Ishikawa (cell line): Measurements from ENCODE around the gene OR2C3.

Experiments used
- CEBPB ChIP-seq: IDR thresholded peaks from 2 replicates; pipeline ENCODE4 v1.6.1; 2012
- CREB1 ChIP-seq: IDR thresholded peaks from 2 replicates; pipeline ENCODE4 v1.6.1; 2012; ENCODE audit warnings: low read depth
- EP300 ChIP-seq: IDR thresholded peaks from 2 replicates; pipeline ENCODE4 v1.6.1; 2012; ENCODE audit warnings: borderline replicate concordance
- NFIC ChIP-seq: IDR thresholded peaks from 2 replicates; pipeline ENCODE4 v1.6.1; 2012
- RAD21 ChIP-seq: IDR thresholded peaks from 2 replicates; pipeline ENCODE4 v1.6.1; 2012; ENCODE audit warnings: low read depth
- TAF1 ChIP-seq: IDR thresholded peaks from 2 replicates; pipeline ENCODE4 v1.6.1; 2012; ENCODE audit warnings: low read depth, mild to moderate bottlenecking
- TCF12 ChIP-seq: IDR thresholded peaks from 2 replicates; pipeline ENCODE4 v1.6.1; 2012; ENCODE audit warnings: low read depth
- TEAD4 ChIP-seq: IDR thresholded peaks from 2 replicates; pipeline ENCODE4 v1.6.1; 2012
- USF1 ChIP-seq: IDR thresholded peaks from 2 replicates; pipeline ENCODE4 v1.6.1; 2012
- YY1 ChIP-seq: IDR thresholded peaks from 2 replicates; pipeline ENCODE4 v1.6.1; 2012; ENCODE audit warnings: low read depth
- ZBTB7A ChIP-seq: IDR thresholded peaks from 2 replicates; pipeline ENCODE4 v1.6.1; 2012; ENCODE audit warnings: low read depth
- TF ChIP-seq, protein P1 (sequence below): IDR thresholded peaks from 2 replicates; pipeline ENCODE4 v1.6.1; 2012
- TF ChIP-seq, protein P2 (sequence below): IDR thresholded peaks from 2 replicates; pipeline ENCODE4 v1.6.1; 2012; ENCODE audit warnings: low read depth, mild to moderate bottlenecking

- no peak for TF ChIP-seq EP300
- TF ChIP-seq, protein P1, sequence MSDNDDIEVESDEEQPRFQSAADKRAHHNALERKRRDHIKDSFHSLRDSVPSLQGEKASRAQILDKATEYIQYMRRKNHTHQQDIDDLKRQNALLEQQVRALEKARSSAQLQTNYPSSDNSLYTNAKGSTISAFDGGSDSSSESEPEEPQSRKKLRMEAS, result no peak
- TF ChIP-seq TAF1, result no peak
- TF ChIP-seq NFIC, result no peak
- no peak for TF ChIP-seq ZBTB7A
- no peak for TF ChIP-seq USF1
- no peak for TF ChIP-seq CEBPB
- TF ChIP-seq RAD21, result no peak
- TF ChIP-seq, protein P2, sequence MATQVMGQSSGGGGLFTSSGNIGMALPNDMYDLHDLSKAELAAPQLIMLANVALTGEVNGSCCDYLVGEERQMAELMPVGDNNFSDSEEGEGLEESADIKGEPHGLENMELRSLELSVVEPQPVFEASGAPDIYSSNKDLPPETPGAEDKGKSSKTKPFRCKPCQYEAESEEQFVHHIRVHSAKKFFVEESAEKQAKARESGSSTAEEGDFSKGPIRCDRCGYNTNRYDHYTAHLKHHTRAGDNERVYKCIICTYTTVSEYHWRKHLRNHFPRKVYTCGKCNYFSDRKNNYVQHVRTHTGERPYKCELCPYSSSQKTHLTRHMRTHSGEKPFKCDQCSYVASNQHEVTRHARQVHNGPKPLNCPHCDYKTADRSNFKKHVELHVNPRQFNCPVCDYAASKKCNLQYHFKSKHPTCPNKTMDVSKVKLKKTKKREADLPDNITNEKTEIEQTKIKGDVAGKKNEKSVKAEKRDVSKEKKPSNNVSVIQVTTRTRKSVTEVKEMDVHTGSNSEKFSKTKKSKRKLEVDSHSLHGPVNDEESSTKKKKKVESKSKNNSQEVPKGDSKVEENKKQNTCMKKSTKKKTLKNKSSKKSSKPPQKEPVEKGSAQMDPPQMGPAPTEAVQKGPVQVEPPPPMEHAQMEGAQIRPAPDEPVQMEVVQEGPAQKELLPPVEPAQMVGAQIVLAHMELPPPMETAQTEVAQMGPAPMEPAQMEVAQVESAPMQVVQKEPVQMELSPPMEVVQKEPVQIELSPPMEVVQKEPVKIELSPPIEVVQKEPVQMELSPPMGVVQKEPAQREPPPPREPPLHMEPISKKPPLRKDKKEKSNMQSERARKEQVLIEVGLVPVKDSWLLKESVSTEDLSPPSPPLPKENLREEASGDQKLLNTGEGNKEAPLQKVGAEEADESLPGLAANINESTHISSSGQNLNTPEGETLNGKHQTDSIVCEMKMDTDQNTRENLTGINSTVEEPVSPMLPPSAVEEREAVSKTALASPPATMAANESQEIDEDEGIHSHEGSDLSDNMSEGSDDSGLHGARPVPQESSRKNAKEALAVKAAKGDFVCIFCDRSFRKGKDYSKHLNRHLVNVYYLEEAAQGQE, result no peak
- no peak for TF ChIP-seq YY1
- no peak for TF ChIP-seq CREB1
- TF ChIP-seq TCF12, result no peak
- no peak for TF ChIP-seq TEAD4
Observed at GRCh38 chr1:247574236-247574635, 38.0 kb upstream of the OR2C3 start.
